ENCODE data around the gene INAFM1. TPM values are rescaled to one million over a fixed set of nuclear protein-coding genes. Genes with fewer than 3 reads are reported as not detected.

Gene INAFM1
- total RNA-seq, 4 donors from 2014 or later: 12.5 to 17.4 (median 16.9) TPM

GRCh38 chr19:47324502-47324901 is 49.8 kb downstream of the INAFM1 start:
- H3K9me3 ChIP-seq: no peaks in the 10 kb centered on the region
- no peaks in the 10 kb centered on the region for H3K4me1 ChIP-seq
- H3K27me3 ChIP-seq: peaks cover 0 to 54% (median 6%) of the 10 kb centered on the region in 4 donors
- TF ChIP-seq POLR2AphosphoS5 (IDR thresholded peaks at IDR 0.05): peak in 1 of 2 donors; percentile 38
- TF ChIP-seq, protein P1, sequence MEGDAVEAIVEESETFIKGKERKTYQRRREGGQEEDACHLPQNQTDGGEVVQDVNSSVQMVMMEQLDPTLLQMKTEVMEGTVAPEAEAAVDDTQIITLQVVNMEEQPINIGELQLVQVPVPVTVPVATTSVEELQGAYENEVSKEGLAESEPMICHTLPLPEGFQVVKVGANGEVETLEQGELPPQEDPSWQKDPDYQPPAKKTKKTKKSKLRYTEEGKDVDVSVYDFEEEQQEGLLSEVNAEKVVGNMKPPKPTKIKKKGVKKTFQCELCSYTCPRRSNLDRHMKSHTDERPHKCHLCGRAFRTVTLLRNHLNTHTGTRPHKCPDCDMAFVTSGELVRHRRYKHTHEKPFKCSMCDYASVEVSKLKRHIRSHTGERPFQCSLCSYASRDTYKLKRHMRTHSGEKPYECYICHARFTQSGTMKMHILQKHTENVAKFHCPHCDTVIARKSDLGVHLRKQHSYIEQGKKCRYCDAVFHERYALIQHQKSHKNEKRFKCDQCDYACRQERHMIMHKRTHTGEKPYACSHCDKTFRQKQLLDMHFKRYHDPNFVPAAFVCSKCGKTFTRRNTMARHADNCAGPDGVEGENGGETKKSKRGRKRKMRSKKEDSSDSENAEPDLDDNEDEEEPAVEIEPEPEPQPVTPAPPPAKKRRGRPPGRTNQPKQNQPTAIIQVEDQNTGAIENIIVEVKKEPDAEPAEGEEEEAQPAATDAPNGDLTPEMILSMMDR (IDR thresholded peaks at IDR 0.05): no peak
- intact Hi-C loops (cut with DNase I): no loop called here
- H3K4me3 ChIP-seq: no peak overlapping the region
- WGBS: 56% methylated on average over 9 of the region's 9 CpGs
- H3K27ac ChIP-seq (replicated peaks in 1 of 4): peak overlapping the region in 3 of 4 donors; percentile 13 to 53 (median 37)
- DNase-seq (ENCODE audit: extremely low spot score): no peak
- H3K36me3 ChIP-seq: no peaks in the 10 kb centered on the region

Small RNAs within 50 kb of the gene (small RNA-seq; reads per million reads assigned to genes)
- 0 reads per million in 3 donors for gene MIR3190

Other genes starting within 250 kb of the INAFM1 start
- 10 to 100 TPM; 34.8 to 46.7 (median 41.6) TPM for gene TMEM160, start 226.3 kb upstream of the INAFM1 start, total RNA-seq
- 10 to 100 TPM; 26.2 to 34.7 (median 30.2) TPM for gene ZC3H4, start 161.1 kb upstream of the INAFM1 start, total RNA-seq
- gene SAE1, start 144.1 kb upstream of the INAFM1 start, total RNA-seq: 100 to 1,000 TPM; 130 to 143 (median 136) TPM
- gene BBC3, start 43.7 kb upstream of the INAFM1 start, total RNA-seq: 10 to 100 TPM in 2 of 4 donors, 1 to 10 TPM in 2; 5.0 to 21.3 (median 11.5) TPM
- 10 to 100 TPM; 22.4 to 30.6 (median 25.5) TPM for gene CCDC9, start 18.4 kb upstream of the INAFM1 start, total RNA-seq
- 10 to 100 TPM in 1 of 4 donors, 1 to 10 TPM in 3; 5.0 to 32.6 (median 7.0) TPM for gene C5AR1, start 35.0 kb downstream of the INAFM1 start, total RNA-seq
- 1 to 10 TPM in 1 of 4 donors, under 1 TPM in 3; 0.42 to 4.6 (median 0.72) TPM for gene C5AR2, start 57.3 kb downstream of the INAFM1 start, total RNA-seq
- 10 to 100 TPM in 3 of 4 donors, 1 to 10 TPM in 1; 9.1 to 15.6 (median 12.2) TPM for gene DHX34, start 74.4 kb downstream of the INAFM1 start, total RNA-seq
- 10 to 100 TPM; 22.8 to 33.2 (median 30.7) TPM for gene MEIS3, start 144.6 kb downstream of the INAFM1 start, total RNA-seq
- gene SLC8A2, start 197.0 kb downstream of the INAFM1 start, total RNA-seq: 10 to 100 TPM in 2 of 4 donors, 1 to 10 TPM in 2; 6.2 to 18.7 (median 10.4) TPM
- 1 to 10 TPM; 2.3 to 9.4 (median 5.2) TPM for gene KPTN, start 209.3 kb downstream of the INAFM1 start, total RNA-seq
- gene NAPA, start 240.2 kb downstream of the INAFM1 start, total RNA-seq: 100 to 1,000 TPM; 109 to 164 (median 148) TPM